CD1c-positive myeloid dendritic cell (primary cell): Measurements from ENCODE around the gene PSMD11.

Experiments used
- DNase-seq: peaks from one replicate; pipeline ENCODE4 v3.0.0-alpha.2; 2016; ENCODE audit errors: extremely low spot score

The PSMD11 gene

GRCh38 chr17:32464374-32464773 is 20.1 kb downstream of the PSMD11 start:
- DNase-seq: no peak

- DNase-seq: no peak
Observed at GRCh38 chr17:32467949-32468348, 23.6 kb downstream of the PSMD11 start.

DNA sequence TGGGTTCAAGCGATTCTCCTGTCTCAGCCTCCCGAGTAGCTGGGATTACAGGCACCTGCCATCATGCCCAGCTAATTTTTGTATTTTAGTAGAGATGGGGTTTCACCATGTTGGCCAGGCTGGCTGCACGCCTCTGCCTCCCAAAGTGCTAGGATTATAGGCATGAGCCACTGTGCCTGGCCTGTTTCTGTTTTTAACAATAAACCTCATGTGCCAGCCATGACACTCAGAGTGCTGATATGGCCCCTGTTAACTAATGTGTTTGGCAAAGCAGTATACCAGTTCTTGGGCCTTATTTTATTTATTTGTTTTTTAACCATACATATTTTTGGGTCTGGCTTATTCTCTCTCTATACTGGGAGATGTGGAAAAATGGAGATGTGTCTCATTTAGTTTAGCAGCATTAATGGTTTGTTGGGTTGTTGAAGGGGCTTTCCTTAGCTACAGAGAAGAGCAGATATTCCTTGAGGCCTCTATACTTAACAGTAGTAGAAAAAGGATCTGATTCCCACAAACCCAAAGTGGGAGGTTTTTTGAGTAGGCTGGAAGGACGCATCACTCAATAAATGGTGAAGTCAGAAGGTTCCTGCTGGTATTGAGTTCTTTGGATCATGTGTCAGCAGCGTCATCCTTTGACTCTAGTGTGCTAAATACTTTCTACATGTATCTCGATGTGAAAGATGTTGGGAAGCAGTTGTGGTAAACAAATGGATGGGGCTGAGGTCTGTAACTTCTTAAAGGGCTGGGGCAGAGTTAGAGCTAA is 26.3 kb downstream of the PSMD11 start:
- peak; percentile 14 for DNase-seq

GRCh38 chr17:32471652-32472051 is 27.3 kb downstream of the PSMD11 start:
- DNase-seq: no peak

GRCh38 chr17:32475258-32475657 is 30.9 kb downstream of the PSMD11 start:
- no peak for DNase-seq

DNA sequence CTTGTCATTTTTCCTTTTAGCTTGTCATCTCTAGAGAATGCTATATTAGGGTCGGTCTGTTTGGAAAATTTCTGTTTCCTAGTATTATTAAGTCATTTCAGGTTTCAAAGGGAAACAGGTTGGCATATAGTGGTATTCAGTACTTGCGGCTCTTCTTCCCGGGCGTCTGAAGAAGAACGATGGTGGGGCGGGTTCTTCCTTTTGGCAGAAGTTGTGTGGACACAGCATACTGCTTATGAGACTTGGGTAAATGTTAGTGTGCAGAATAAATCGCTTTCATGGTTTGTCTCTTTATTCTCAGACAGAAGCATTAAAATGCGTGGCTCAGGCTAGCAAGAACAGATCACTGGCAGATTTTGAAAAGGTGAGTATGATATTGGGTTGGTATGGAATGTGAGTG is 32.9 kb downstream of the PSMD11 start:
- no peak for DNase-seq

DNA sequence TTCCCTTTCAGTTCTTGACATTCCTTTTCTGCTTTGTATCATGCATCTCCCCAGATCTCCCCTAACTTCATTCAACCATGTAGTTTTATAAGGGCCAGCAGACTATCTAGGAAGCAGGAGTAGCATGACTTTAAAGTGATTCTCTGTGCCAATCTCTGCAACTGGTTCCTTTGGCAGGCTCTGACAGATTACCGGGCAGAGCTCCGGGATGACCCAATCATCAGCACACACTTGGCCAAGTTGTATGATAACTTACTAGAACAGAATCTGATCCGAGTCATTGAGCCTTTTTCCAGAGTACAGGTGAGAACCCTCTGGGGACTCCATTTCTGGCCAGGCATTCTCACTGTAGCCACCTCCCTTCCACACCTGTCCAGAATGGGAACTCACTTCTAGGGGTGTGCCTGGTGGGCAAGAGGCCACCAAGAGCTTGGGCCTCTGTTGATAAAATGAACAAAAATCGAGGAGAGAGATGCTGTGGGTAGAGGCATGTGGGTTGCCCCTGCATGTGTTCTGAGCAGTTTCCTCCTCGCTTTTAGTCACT is 34.8 kb downstream of the PSMD11 start:
- no peak for DNase-seq

DNA sequence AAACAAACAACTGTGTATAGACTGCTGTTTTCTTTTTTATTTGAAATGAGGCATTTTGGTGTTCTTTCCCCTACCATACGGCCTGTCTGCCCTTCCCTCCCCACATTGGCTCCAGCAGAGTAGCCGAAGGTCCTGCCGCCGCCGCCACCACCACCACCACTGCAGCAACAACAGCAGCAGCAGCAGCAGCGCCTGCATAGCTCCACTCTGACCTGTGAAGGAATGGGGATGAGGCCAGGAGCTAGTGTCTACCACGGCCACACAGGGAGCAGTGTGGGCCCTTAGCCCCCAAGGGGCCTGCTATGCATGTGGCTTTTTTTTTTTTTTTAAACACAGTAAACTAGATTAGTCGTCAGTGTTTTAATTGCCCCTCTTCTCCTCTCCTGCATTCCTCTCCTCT is 36.9 kb downstream of the PSMD11 start:
- no peak for DNase-seq

DNA sequence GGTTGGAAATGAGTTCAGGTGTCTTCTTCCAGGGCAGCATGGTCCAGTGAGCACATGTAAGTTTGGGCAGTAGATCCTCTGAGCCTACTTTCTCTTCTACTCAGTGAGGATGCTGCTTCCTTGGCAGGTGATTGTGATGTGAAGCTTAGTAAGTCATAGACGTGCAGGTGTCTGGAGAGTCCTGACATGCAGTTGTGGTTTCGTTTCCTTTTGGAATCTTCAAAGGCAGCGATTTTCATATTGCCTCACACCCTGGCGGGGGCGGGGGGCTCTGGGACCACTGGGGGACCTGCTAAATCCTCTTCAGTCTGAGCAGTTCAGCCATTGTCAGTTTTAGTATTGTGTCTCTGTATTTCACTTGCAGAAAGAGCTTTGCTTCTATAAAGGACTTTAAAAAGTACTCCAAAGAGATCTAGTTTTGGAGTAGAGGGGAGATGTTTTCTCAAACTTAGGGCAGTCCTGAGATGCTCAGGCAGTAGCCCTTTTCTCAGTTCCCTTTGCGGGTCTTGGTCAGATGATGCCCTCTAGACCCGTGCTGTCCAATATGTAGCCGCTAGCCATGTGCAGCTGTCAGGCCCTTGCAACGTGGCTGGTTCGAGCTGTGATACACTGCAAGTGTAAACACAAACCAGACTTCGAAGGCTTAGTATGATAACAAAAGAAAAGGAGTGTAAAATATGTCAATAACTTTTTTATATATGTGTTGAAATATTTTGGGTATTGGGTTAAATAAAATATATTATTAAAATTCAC is 38.4 kb downstream of the PSMD11 start:
- DNase-seq: no peak

- peak; percentile 56 for DNase-seq
Observed at GRCh38 chr17:32483451-32484019, 39.2 kb downstream of the PSMD11 start.

DNA sequence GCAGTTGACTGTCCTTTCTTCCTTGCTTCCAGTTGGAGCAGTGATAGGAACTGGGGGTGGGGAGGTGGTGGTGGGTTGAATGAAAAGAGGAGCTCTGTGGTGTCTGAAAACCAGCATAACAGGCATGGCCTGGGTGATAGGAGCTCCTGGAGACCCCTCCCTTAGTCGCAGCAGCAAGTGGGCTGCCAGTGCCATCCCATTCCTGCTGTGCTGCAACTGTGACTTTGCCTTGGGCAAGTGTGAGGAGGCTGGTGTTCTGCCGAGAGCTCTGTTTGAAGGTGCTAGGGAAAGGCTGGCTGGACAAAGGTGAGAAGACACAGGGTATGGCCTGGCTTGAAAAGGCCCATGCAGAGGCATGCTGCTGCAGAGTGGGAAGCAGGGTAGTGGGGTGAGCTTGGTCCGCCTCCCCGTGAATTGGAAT is 39.7 kb downstream of the PSMD11 start:
- no peak for DNase-seq

DNA sequence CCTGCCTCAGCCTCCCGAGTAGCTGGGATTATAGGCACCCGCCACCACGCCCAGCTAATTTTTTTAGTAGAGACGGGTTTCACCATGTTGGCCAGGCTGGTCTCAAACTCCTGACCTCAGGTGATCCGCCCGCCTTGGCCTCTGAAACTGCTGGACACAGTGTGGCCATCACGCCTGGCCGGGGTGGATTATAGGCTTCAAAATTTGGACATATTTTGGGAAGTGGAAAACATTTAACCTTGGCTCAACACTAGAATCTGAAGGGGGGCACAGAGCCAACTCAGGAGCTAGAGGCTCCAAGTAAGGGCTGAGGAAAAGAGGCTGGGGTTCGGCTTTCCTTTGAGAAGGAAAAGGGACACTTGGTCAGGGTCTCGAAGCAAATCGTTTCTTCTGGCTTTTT is 40.3 kb downstream of the PSMD11 start:
- no peak for DNase-seq

GRCh38 chr17:32485261-32486110 is 41.2 kb downstream of the PSMD11 start:
- no peak for DNase-seq

GRCh38 chr17:32486111-32486700 is 41.9 kb downstream of the PSMD11 start:
- DNase-seq: peak; percentile 80

DNA sequence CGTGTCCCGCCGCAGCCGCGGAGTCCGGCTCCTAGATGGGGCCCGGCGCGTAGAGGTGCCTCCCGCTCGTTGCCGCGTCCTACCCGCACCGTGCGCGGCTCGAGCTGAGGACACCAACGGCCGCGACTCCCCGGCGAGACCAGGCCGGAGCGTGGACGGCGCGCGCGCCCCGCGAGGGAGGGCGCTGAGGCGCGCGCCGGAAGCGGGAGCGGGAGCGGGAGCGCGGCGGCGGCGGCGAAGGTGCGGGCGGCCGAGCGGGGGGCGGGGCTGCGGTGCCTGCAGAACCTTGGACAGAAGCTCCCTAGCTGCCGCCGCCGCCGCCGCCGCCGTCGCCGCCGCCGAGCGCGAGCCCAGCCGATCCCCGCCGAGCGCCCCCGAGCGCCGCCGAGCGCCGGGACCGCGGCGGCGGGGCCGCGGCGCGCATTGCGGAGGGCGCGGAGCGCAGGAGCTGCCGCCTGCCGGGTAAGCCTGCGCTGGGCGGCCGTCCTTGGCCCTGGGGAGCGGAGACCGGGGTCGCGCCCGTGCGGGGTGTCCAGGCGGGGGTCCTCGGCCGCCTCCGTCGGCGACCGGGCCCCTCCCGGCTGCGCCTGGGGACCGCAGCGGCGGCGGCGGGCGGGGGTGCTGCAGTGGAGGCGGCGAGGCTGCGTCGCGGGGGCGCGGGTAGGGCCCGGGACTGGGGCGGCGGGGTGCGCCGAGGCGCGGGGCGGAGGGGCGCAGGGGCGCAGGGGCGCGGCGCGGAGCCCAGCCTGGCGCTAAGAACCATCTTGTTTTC is 42.6 kb downstream of the PSMD11 start, which contains the start of gene CDK5R1:
CDK5R1 (plus strand) TSS at position 293 of the 772 bp plus-strand sequence. CDS start 628 bp downstream, outside the sequence.
- DNase-seq: peak; percentile 71

- DNase-seq: no peak
Observed at GRCh38 chr17:32487473-32488176, 43.3 kb downstream of the PSMD11 start.

GRCh38 chr17:32488177-32488542 is 43.9 kb downstream of the PSMD11 start:
- no peak for DNase-seq

- DNase-seq: no peak
Observed at GRCh38 chr17:32488604-32489180, 44.4 kb downstream of the PSMD11 start.

GRCh38 chr17:32489320-32490100 is 45.2 kb downstream of the PSMD11 start:
- DNase-seq: no peak
